ENCODE results near the gene THBD.

Gene THBD

GRCh38 chr20:23035731-23036130 is 13.7 kb downstream of the THBD start:
- DNase-seq (ENCODE audit: low spot score): no peak

GRCh38 chr20:23034721-23035671 is 14.5 kb downstream of the THBD start, which contains the start of gene SSTR4:
TSS of gene SSTR4 (plus strand) at chr20:23035312. CDS start at chr20:23035484, 172 bp downstream.
- no peak for DNase-seq (ENCODE audit: low spot score)

GRCh38 chr20:23033918-23034317 is 15.6 kb downstream of the THBD start:
- no peak for DNase-seq (ENCODE audit: low spot score)

- no peak for DNase-seq (ENCODE audit: low spot score)
Observed at GRCh38 chr20:23032750-23033078, 16.8 kb downstream of the THBD start.

- DNase-seq (ENCODE audit: low spot score): no peak
Observed at GRCh38 chr20:23032056-23032749, 17.3 kb downstream of the THBD start.

- no peak for DNase-seq (ENCODE audit: low spot score)
Observed at GRCh38 chr20:23031346-23031745, 18.1 kb downstream of the THBD start.

GRCh38 chr20:23029324-23029723 is 20.1 kb downstream of the THBD start:
- no peak for DNase-seq (ENCODE audit: low spot score)

DNA sequence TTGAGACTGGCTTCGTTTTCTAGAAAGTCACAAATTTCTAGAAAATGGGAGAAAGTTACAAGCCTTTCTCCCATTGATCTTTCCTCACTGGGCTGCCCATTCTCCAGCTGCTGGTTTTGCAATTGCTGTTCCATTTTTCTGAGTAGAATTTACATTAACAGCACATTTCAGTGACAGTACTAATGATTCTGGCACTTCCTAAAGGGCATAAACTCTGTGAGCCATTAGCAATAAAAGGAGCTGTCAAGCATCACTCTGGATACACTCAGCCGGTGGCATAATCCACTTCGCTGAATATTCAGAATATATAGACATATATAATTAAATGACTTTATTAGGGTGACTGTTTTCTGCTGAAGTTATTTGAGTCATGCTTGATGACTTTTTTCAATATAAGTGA is 21.1 kb downstream of the THBD start:
- no peak for DNase-seq (ENCODE audit: low spot score)

DNA sequence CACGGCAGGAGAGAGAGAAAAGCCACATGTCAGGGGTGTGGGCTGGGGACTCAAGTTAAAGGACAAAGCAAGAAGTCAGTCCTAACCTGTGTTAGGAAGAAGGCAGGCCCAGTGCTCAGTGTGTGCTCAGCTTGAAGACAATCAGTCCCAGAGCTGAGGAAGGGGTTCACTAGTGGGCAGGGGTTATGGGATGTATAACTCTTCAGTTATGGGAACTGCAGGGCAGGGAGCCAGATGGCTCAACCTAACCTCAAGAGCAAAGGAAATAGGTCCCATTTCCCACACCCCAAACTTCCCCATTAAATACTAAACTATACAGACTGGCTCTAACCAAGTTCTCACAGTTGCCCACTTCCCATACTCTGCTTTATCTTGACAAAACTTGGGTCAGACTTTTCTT is 21.8 kb downstream of the THBD start:
- DNase-seq (ENCODE audit: low spot score): no peak

DNA sequence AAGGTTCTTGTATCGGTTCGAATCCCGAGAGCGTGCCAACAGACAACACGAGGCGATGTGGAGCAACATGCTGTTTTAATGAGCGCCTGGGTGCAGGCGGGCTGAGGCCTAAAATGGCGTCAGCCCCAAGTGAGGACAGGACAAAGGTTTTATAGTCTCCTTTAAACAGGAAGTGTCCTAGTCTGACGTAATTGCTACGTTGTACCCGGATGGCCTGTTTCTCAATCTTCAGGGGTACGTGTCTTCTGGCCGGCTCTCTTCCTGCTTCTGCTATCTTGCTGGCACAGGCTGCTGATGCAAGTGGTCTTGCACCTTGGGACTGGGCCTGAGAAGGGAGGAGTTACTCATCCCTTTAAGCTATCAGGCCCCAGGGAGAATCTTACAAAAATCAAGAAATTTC is 24.0 kb downstream of the THBD start:
- DNase-seq (ENCODE audit: low spot score): peak; percentile 36

GRCh38 chr20:23024701-23025100 is 24.8 kb downstream of the THBD start:
- no peak for DNase-seq (ENCODE audit: low spot score)

DNA sequence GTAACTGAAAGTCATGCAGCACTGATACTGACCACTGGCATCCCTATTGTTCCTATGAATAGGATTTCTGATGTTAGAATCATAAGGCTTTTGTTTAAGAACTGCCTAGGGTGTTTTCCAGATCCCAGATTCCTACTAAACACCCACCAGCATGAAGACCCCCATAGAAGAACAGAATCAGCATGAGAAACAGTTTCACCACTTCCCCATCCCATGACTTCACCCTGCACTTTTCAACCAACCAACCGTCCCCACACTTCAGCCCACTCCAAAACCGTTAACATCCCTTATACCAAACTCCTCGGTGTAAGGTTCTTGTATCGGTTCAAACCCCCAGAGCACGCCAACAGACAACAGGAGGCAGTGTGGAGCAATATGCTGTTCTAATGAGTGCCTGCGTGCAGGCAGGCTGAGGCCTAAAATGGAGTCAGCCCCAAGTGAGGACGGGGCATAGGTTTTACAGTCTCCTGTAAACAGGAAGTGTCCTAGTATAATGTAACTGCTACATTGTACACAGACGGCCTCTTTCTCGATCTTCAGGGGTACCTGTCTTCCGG is 25.8 kb downstream of the THBD start:
- peak; percentile 27 for DNase-seq (ENCODE audit: low spot score)

GRCh38 chr20:23022849-23023248 is 26.6 kb downstream of the THBD start:
- no peak for DNase-seq (ENCODE audit: low spot score)

GRCh38 chr20:23021951-23022350 is 27.5 kb downstream of the THBD start:
- DNase-seq (ENCODE audit: low spot score): no peak

GRCh38 chr20:23021541-23021940 is 27.9 kb downstream of the THBD start:
- DNase-seq (ENCODE audit: low spot score): no peak

- DNase-seq (ENCODE audit: low spot score): no peak
Observed at GRCh38 chr20:23020230-23021018, 29.0 kb downstream of the THBD start.

DNA sequence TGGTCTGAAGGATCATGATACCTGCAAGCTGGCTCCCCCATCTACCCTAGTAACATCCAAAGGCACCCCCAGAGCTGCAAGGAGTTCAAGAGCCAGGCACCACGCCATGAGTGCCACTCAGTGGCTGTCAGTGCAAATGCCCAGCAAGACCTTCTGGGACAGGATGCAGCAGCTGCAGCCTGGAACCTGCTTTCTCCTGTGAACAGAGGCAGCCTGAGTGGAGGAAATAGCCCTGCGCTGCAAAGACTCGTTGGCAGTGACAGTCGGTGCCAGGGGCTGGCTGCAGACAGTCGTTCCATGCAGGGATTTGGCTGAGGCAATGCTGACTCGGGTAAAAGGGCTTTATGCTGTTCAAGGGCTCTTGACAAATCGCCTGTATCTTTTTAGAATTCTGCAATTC is 30.1 kb downstream of the THBD start:
- DNase-seq (ENCODE audit: low spot score): no peak

GRCh38 chr20:23018941-23019340 is 30.5 kb downstream of the THBD start:
- no peak for DNase-seq (ENCODE audit: low spot score)

DNA sequence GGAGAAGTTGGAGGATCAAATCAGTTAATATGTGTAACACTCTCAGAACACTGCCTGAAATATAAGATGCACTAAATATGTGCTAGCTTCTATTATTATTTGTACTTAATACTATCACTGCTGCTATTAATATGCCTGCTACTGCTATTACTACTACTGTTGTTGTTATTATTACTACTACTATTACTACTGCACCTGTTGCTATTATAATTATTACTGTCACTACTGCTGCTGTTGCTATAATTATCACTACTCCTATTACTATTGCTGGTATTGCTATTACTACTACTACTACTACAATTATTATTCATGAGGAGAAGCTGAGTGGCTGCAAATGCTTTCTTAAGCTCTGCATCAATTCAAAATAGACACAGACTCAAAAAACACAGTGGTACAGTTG is 31.0 kb downstream of the THBD start:
- no peak for DNase-seq (ENCODE audit: low spot score)

DNA sequence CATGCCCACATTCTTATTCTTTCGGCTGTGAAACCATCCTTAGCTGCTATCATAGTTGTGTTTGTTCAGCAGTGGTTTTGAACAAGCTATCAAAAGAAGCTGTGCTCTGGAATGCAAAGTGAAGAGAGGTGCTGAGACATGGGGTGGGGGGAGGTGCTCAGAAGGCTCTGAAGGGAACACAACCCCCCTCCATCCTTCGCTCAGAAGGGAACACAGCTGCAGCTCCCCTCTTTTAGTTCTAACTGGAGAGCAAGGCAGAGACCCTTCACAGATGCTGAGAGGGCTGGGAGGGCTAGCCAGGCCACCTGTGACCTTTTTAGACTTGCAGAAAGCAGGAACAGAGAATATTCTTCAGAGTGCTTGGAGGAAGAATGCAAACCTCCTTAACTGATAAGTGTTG is 32.0 kb downstream of the THBD start:
- DNase-seq (ENCODE audit: low spot score): no peak

GRCh38 chr20:23013429-23013828 is 36.0 kb downstream of the THBD start:
- DNase-seq (ENCODE audit: low spot score): no peak

- DNase-seq (ENCODE audit: low spot score): no peak
Observed at GRCh38 chr20:23011008-23011721, 38.3 kb downstream of the THBD start.

Measured in hematopoietic multipotent progenitor cell treated with erythropoietin and hydrocortisone succinate and interleukin-3 and kit ligand, for 15 days (in vitro differentiated cells).